ENCODE data around the gene ZYG11A. TPM values are rescaled to one million over a fixed set of nuclear protein-coding genes. Genes with fewer than 3 reads are reported as not detected.

The ZYG11A gene
- total and polyA plus RNA-seq, 4 experiments from 2014 or later, result 0.03 TPM; not detected in 3

DNA sequence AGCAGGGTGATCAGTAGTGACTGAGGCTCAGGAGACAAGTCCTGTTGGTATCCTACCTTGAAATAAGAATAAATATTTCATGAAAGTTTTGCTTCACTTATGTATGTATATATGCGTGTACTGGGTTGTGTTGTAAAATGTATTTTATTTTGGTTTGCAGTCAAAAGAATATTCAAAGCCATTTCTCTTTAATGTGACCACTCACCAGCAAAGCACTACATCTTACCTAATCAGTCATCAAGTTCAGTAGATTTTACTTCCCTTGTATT lies 95.6 kb downstream of the ZYG11A start:
- H3K9me3 ChIP-seq (ENCODE audit: control insufficient read depth in 1 of 2, low read length in 2 of 2), result no peaks in the 10 kb centered on the region
- intact Hi-C loops (cut with micrococcal nuclease), result no loop called here
- H3K27me3 ChIP-seq (ENCODE audit: insufficient read depth, low read length), result no peaks in the 10 kb centered on the region
- peaks cover 0 to 1% (median 0%) of the 10 kb centered on the region in 4 donors for H3K4me1 Mint-ChIP-seq
- H3K4me3 Mint-ChIP-seq, result no peak overlapping the region
- H3K27me3 Mint-ChIP-seq, result no peaks in the 10 kb centered on the region
- POLR2A ChIA-PET (ENCODE audit: partially characterized antibody), result no interaction called here
- CTCF ChIA-PET (ENCODE audit: partially characterized antibody), result no interaction called here
- no peak overlapping the region for H3K4me3 ChIP-seq (ENCODE audit: low read length in 2 of 2)
- H3K27ac Mint-ChIP-seq, result no peak overlapping the region
- peaks cover 3 to 4% of the 10 kb centered on the region in 2 donors for H3K36me3 Mint-ChIP-seq
- H3K9me3 Mint-ChIP-seq, result no peaks in the 10 kb centered on the region
- no peak overlapping the region for H3K27ac ChIP-seq (ENCODE audit: low read depth, low read length)
- H3K4me1 ChIP-seq (ENCODE audit: insufficient read depth, low read length), result no peaks in the 10 kb centered on the region
- DNase-seq, result no peak
- no peaks in the 10 kb centered on the region for H3K36me3 ChIP-seq (ENCODE audit: insufficient read depth, low read length)

DNA sequence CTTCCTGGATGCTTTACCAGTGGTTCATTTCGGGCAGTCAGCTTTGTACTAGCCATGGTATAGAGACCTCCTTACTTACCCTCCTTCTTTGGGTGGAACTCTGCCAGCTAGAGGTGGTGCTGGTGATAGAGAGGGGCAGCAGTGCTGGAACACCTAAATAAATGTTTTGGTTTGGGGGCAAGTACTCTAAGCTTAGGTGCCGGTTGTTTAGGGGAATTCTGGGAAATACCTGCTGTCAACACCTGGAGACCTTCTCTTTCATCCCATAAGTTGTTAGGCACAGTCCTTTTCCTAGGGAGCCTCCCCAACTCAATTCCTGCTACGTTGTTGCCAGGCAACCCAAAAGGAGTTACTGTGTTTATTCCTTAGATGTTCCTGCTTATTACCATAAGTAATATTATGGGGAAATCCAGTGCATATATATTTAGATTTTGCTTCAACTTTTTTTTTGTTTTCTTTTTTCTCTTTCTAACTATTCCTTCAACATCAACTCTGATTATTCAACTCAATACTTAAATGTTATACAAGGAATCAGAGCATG lies 101.4 kb downstream of the ZYG11A start:
- peaks cover 0 to 1% (median 0%) of the 10 kb centered on the region in 4 donors for H3K4me1 Mint-ChIP-seq
- no peaks in the 10 kb centered on the region for H3K27me3 Mint-ChIP-seq
- CTCF ChIA-PET (ENCODE audit: partially characterized antibody), result no interaction called here
- Histone ChIP-seq H3K27me3 (ENCODE audit: insufficient read depth, low read length) (no peaks in the 10 kb centered on the region), H3K27ac (ENCODE audit: low read depth, low read length) (no peak overlapping the region), H3K9me3 (ENCODE audit: control insufficient read depth in 1 of 2, low read length in 2 of 2) (no peaks in the 10 kb centered on the region), H3K4me3 (ENCODE audit: low read length in 2 of 2) (no peak overlapping the region), H3K4me1 (ENCODE audit: insufficient read depth, low read length) (no peaks in the 10 kb centered on the region), H3K36me3 (ENCODE audit: insufficient read depth, low read length) (no peaks in the 10 kb centered on the region)
- peaks cover 3 to 9% of the 10 kb centered on the region in 2 donors for H3K36me3 Mint-ChIP-seq
- no peak overlapping the region for H3K27ac Mint-ChIP-seq
- no peak overlapping the region for H3K4me3 Mint-ChIP-seq
- POLR2A ChIA-PET (ENCODE audit: partially characterized antibody), result no interaction called here
- no peak for DNase-seq
- no peaks in the 10 kb centered on the region for H3K9me3 Mint-ChIP-seq
- intact Hi-C loops (cut with micrococcal nuclease), result no loop called here

GRCh38 chr1:52944566-52944965 lies 102.0 kb downstream of the ZYG11A start:
- H3K4me3 ChIP-seq (ENCODE audit: low read length in 2 of 2), result no peak overlapping the region
- CTCF ChIA-PET (ENCODE audit: partially characterized antibody), result no interaction called here

More at GRCh38 chr1:52944566-52944965, 102.0 kb downstream of the ZYG11A start:
- no peaks in the 10 kb centered on the region for H3K36me3 ChIP-seq (ENCODE audit: insufficient read depth, low read length)
- no peaks in the 10 kb centered on the region for H3K27me3 Mint-ChIP-seq
- H3K9me3 Mint-ChIP-seq, result no peaks in the 10 kb centered on the region
- DNase-seq, result no peak
- H3K27ac ChIP-seq (ENCODE audit: low read depth, low read length), result no peak overlapping the region
- peaks cover 8 to 14% of the 10 kb centered on the region in 2 donors for H3K36me3 Mint-ChIP-seq
- H3K4me1 Mint-ChIP-seq, result peaks cover 0 to 1% (median 0%) of the 10 kb centered on the region in 4 donors
- H3K27ac Mint-ChIP-seq, result no peak overlapping the region
- no peaks in the 10 kb centered on the region for H3K4me1 ChIP-seq (ENCODE audit: insufficient read depth, low read length)
- H3K9me3 ChIP-seq (ENCODE audit: control insufficient read depth in 1 of 2, low read length in 2 of 2), result no peaks in the 10 kb centered on the region
- H3K4me3 Mint-ChIP-seq, result no peak overlapping the region
- intact Hi-C loops (cut with micrococcal nuclease), result no loop called here
- no peaks in the 10 kb centered on the region for H3K27me3 ChIP-seq (ENCODE audit: insufficient read depth, low read length)
- POLR2A ChIA-PET (ENCODE audit: partially characterized antibody), result no interaction called here

Small RNAs within 50 kb of the gene (microRNA-seq; reads per million reads assigned to microRNA genes)
- gene MIR1273F (ENCODE audit: borderline microRNAs expressed, borderline number of aligned reads, borderline replicate concordance) (not detected), gene MIR1273G (ENCODE audit: borderline microRNAs expressed, borderline number of aligned reads, borderline replicate concordance) (not detected), gene MIR5095 (ENCODE audit: borderline microRNAs expressed, borderline number of aligned reads, borderline replicate concordance) (not detected)

Other genes starting within 250 kb of the ZYG11A start
- gene GPX7, start 240.4 kb upstream of the ZYG11A start, total RNA-seq, result 10 to 100 TPM; 26.3 to 27.5 TPM
- gene GPX7, start 240.4 kb upstream of the ZYG11A start, polyA plus RNA-seq, result 10 to 100 TPM; 34.1 to 34.4 TPM
- 10 to 100 TPM; 64.8 to 75.6 TPM for gene SHISAL2A, start 209.6 kb upstream of the ZYG11A start, total RNA-seq
- 1 to 10 TPM; 3.2 to 8.4 TPM for gene SHISAL2A, start 209.6 kb upstream of the ZYG11A start, polyA plus RNA-seq
- gene COA7, start 144.4 kb upstream of the ZYG11A start, total RNA-seq, result 1 to 10 TPM; 2.9 to 3.9 TPM
- 1 to 10 TPM; 2.3 to 5.3 TPM for gene COA7, start 144.4 kb upstream of the ZYG11A start, polyA plus RNA-seq
- gene ZYG11B, start 116.3 kb upstream of the ZYG11A start, total RNA-seq, result 10 to 100 TPM; 21.7 to 23.1 TPM
- gene ZYG11B, start 116.3 kb upstream of the ZYG11A start, polyA plus RNA-seq, result 10 to 100 TPM in 1 of 2 donors, 1 to 10 TPM in 1; 6.1 to 17.2 TPM
- 100 to 1,000 TPM; 164 to 179 TPM for gene ECHDC2, start 79.0 kb downstream of the ZYG11A start, total RNA-seq
- gene ECHDC2, start 79.0 kb downstream of the ZYG11A start, polyA plus RNA-seq, result 10 to 100 TPM; 23.4 to 44.8 TPM
- 10 to 100 TPM; 49.7 to 52.1 TPM for gene SCP2, start 84.5 kb downstream of the ZYG11A start, total RNA-seq
- 100 to 1,000 TPM; 145 to 260 TPM for gene SCP2, start 84.5 kb downstream of the ZYG11A start, polyA plus RNA-seq
- gene PODN, start 219.5 kb downstream of the ZYG11A start, total RNA-seq, result not detected
- gene PODN, start 219.5 kb downstream of the ZYG11A start, polyA plus RNA-seq, result not detected